HepG2 (cell line): Measurements from ENCODE around the gene SUN1. TPM values are rescaled to one million over a fixed set of nuclear protein-coding genes. Genes with fewer than 3 reads are reported as not detected.

ENCODE experiments used
- ELF1 ChIP-seq: sonication (generic); formaldehyde crosslinking; IDR thresholded peaks from 2 replicates; pipeline ENCODE4 v1.4.0; 2020; ENCODE audit warnings: missing genetic modification reagents
- PITX1 ChIP-seq: sonication (generic); formaldehyde crosslinking; IDR thresholded peaks from 2 replicates; pipeline ENCODE4 v1.5.1; 2020; ENCODE audit warnings: mild to moderate bottlenecking, missing genetic modification reagents
- TEAD3 ChIP-seq: optimal IDR thresholded peaks from 2 replicates; pipeline ENCODE3; 2016; ENCODE audit warnings: borderline replicate concordance
- TERF1 ChIP-seq: sonication (generic); formaldehyde crosslinking; IDR thresholded peaks from 2 replicates; pipeline ENCODE4 v1.8.0; 2022; ENCODE audit warnings: mild to moderate bottlenecking, missing genetic modification reagents, moderate library complexity
- TRIM24 ChIP-seq: sonication (generic); formaldehyde crosslinking; IDR thresholded peaks from 2 replicates; pipeline ENCODE4 v1.8.0; 2022; ENCODE audit warnings: mild to moderate bottlenecking, missing genetic modification reagents
- ZNF234 ChIP-seq: sonication (generic); formaldehyde crosslinking; conservative IDR thresholded peaks from 2 replicates; pipeline ENCODE4 v1.5.1; 2020; ENCODE audit warnings: mild to moderate bottlenecking, missing genetic modification reagents
- ZNF710 ChIP-seq: sonication (generic); formaldehyde crosslinking; IDR thresholded peaks from 2 replicates; pipeline ENCODE4 v1.5.0; 2020; ENCODE audit warnings: mild to moderate bottlenecking, missing genetic modification reagents, borderline replicate concordance
- ZNF770 ChIP-seq: sonication (generic); formaldehyde crosslinking; IDR thresholded peaks from 2 replicates; pipeline ENCODE4 v1.5.0; 2020; ENCODE audit warnings: mild to moderate bottlenecking, missing genetic modification reagents
- polyA plus RNA-seq, 8 experiments: library from polyadenylated mRNA; depleted of rRNA in 3 of 8; stranded (reverse) in 7 of 8; unstranded in 1 of 8; fragments of >200 nt; fragmentation: Illumina TruSeq in 4 of 8; extraction: Trizol in 4 of 8; gene quantifications; 2 replicates each; pipeline versions ENCODE4 v1.2.1 to v1.2.3, GENCODE V29; 2011 to 2016; ENCODE audit warnings: low read depth in 4 of 8, missing spikeins in 1 of 8, mixed read lengths in 1 of 8; ENCODE audit not compliant: insufficient read depth in 1 of 8
- total RNA-seq, 5 experiments: library from RNA; depleted of rRNA; stranded (reverse); fragments of >200 nt; fragmentation: Illumina TruSeq; extraction: Trizol; gene quantifications; 2 replicates each; pipeline ENCODE4 v1.2.3, GENCODE V29; 2016; ENCODE audit warnings: low read depth in 1 of 5
- TF ChIP-seq, protein P1 (sequence below): sonication (generic); formaldehyde crosslinking; IDR thresholded peaks from 2 replicates; pipeline ENCODE4 v1.4.0; 2020; ENCODE audit warnings: missing genetic modification reagents
- TF ChIP-seq, protein P2 (sequence below): sonication (generic); formaldehyde crosslinking; IDR thresholded peaks from 2 replicates; pipeline ENCODE4 v1.4.0; 2020; ENCODE audit warnings: missing genetic modification reagents, borderline replicate concordance

The SUN1 gene
- total and polyA plus RNA-seq, 2 of the 13 experiments (the other 11 are each of a cell fraction or from before 2014, with no cell fraction given) = 47.0 to 126 TPM

DNA sequence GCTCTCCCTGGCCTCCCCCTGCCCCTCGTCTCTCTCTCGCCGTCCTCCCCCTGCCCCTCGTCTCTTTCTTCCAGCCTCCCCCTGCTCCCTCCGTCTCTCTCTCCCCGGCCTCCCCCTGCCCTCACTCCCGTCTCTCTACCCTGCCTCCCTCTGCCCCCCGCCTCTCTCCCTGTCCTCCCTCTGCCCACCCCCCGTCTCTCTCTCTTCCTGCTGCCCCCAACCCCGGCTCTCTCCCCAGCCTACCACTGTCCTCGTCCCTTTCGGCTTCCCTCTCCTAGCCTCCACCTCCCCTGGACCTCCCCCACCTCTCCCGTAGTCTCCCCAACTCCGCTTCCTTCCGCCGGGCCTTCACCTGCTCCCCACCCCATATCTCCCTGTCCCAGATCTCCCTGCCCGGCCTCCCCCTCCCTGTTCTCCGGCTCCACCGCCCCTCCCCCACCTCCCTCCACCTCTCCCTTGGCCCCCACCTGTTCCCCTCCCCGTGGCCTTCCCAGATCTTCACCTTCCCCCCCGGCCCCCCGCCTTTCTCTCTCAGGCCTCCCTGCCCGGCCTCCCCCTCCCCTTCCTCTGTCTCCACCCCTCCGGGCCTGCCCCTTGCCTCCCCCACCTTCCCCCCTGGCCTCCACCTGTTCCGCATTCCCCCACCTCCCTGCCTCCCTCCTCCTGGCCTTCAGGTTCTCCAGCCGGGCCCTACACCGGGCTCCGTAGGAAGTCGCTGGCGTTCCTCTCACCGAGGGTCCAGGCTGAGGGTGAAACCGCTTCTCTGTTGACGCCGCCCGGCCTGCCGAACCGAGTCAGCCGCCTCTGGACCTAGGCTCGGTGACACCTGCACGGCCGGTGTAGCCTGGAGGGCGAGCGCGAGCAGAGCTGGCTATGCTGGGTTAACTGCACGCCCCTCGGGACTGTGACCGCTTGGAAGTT is 45.3 kb downstream of the SUN1 start (continued):
- TF ChIP-seq, protein P1, sequence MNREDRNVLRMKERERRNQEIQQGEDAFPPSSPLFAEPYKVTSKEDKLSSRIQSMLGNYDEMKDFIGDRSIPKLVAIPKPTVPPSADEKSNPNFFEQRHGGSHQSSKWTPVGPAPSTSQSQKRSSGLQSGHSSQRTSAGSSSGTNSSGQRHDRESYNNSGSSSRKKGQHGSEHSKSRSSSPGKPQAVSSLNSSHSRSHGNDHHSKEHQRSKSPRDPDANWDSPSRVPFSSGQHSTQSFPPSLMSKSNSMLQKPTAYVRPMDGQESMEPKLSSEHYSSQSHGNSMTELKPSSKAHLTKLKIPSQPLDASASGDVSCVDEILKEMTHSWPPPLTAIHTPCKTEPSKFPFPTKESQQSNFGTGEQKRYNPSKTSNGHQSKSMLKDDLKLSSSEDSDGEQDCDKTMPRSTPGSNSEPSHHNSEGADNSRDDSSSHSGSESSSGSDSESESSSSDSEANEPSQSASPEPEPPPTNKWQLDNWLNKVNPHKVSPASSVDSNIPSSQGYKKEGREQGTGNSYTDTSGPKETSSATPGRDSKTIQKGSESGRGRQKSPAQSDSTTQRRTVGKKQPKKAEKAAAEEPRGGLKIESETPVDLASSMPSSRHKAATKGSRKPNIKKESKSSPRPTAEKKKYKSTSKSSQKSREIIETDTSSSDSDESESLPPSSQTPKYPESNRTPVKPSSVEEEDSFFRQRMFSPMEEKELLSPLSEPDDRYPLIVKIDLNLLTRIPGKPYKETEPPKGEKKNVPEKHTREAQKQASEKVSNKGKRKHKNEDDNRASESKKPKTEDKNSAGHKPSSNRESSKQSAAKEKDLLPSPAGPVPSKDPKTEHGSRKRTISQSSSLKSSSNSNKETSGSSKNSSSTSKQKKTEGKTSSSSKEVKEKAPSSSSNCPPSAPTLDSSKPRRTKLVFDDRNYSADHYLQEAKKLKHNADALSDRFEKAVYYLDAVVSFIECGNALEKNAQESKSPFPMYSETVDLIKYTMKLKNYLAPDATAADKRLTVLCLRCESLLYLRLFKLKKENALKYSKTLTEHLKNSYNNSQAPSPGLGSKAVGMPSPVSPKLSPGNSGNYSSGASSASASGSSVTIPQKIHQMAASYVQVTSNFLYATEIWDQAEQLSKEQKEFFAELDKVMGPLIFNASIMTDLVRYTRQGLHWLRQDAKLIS (CRISPR knock-in tag) = no peak
- TF ChIP-seq TERF1 (CRISPR knock-in tag) = no peak
- TF ChIP-seq PITX1 = no peak
- TF ChIP-seq, protein P2, sequence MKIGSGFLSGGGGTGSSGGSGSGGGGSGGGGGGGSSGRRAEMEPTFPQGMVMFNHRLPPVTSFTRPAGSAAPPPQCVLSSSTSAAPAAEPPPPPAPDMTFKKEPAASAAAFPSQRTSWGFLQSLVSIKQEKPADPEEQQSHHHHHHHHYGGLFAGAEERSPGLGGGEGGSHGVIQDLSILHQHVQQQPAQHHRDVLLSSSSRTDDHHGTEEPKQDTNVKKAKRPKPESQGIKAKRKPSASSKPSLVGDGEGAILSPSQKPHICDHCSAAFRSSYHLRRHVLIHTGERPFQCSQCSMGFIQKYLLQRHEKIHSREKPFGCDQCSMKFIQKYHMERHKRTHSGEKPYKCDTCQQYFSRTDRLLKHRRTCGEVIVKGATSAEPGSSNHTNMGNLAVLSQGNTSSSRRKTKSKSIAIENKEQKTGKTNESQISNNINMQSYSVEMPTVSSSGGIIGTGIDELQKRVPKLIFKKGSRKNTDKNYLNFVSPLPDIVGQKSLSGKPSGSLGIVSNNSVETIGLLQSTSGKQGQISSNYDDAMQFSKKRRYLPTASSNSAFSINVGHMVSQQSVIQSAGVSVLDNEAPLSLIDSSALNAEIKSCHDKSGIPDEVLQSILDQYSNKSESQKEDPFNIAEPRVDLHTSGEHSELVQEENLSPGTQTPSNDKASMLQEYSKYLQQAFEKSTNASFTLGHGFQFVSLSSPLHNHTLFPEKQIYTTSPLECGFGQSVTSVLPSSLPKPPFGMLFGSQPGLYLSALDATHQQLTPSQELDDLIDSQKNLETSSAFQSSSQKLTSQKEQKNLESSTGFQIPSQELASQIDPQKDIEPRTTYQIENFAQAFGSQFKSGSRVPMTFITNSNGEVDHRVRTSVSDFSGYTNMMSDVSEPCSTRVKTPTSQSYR (CRISPR knock-in tag) = peak; percentile 49; the same call in 1 of the 2 replicates
- peak; percentile 19 for TF ChIP-seq TEAD3
- 0 out of 2 replicates have a peak, but pooled peaks have one; percentile 31 for TF ChIP-seq ELF1 (CRISPR knock-in tag)
- TF ChIP-seq TRIM24 (CRISPR knock-in tag) = no peak
- TF ChIP-seq ZNF770 (CRISPR knock-in tag) = peak; percentile 89
- TF ChIP-seq ZNF234 (CRISPR knock-in tag) = no peak
- no peak for TF ChIP-seq ZNF710
